ENCODE measurements around the gene NUDCD3. TPM values are rescaled to one million over a fixed set of nuclear protein-coding genes. Genes with fewer than 3 reads are reported as not detected.
A peak's percentile ranks its signal among the peaks of the same experiment; 100 is the strongest.

Gene NUDCD3
- total and polyA plus RNA-seq, 7 donors = 34.6 to 140 (median 97.7) TPM

DNA sequence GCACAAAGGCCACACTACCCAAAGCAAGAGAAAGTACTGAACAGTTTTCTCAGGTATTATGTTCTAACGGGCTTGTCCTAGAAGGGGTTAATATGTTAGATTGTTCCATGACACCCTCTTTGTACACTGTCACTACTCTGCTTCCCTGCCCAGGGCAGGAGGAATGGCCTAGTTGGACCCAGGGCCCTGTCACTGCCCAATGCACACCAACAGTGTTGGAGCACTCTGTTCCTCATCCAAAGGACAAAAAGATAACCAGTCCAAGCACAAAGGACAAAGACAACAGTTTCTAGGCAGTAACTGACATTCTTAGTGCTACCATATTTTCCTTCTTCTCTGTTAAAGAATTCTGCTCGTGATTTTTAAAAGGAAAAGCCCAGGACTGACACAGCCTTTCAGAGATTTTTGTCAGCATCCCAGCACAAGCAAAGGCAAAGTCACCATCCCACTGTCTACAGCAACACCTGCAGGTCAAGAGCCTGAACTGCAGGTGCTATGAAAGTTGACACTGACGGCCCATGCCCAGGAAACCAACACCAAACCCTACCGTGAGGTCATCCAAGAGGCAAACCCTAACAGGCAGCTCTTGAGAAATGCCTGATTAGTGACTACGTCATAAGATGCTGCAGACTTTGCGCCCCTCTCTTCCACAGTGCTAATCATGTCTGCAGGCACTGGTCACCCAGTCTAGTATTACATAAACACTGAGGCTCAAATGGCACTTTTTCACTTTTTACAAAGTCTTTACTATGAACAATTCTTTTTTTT, 13.2 kb downstream of the NUDCD3 start:
- Histone ChIP-seq H3K4me1 (peaks cover 23% of the 10 kb centered on the region), H3K9me3 (no peaks in the 10 kb centered on the region), H3K27ac (no peak overlapping the region), H3K27me3 (ENCODE audit: insufficient read depth in 3 of 3, low read length in 2 of 3) (no peaks in the 10 kb centered on the region), H3K4me3 (no peak overlapping the region), H3K36me3 (ENCODE audit: insufficient read depth in 1 of 2, low read depth in 1 of 2) (peaks cover 7 to 55% of the 10 kb centered on the region in 2 donors)
- intact Hi-C loops (cut with DNase I) = loop anchor here (1.0 to 5.0 kb wide), 6 partner anchors 78 to 236 kb away; no protein-coding TSS in a partner anchor
- DNase-seq (peak; percentile 49 to 71), ATAC-seq (peak; percentile 94 to 96 (median 96))
- WGBS, 3 donors = 26 to 32% (median 27%) methylated on average over 6 of the region's 6 CpGs
- TF ChIP-seq, protein P1, sequence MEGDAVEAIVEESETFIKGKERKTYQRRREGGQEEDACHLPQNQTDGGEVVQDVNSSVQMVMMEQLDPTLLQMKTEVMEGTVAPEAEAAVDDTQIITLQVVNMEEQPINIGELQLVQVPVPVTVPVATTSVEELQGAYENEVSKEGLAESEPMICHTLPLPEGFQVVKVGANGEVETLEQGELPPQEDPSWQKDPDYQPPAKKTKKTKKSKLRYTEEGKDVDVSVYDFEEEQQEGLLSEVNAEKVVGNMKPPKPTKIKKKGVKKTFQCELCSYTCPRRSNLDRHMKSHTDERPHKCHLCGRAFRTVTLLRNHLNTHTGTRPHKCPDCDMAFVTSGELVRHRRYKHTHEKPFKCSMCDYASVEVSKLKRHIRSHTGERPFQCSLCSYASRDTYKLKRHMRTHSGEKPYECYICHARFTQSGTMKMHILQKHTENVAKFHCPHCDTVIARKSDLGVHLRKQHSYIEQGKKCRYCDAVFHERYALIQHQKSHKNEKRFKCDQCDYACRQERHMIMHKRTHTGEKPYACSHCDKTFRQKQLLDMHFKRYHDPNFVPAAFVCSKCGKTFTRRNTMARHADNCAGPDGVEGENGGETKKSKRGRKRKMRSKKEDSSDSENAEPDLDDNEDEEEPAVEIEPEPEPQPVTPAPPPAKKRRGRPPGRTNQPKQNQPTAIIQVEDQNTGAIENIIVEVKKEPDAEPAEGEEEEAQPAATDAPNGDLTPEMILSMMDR (IDR thresholded peaks at IDR 0.05) = peak; percentile 95

DNA sequence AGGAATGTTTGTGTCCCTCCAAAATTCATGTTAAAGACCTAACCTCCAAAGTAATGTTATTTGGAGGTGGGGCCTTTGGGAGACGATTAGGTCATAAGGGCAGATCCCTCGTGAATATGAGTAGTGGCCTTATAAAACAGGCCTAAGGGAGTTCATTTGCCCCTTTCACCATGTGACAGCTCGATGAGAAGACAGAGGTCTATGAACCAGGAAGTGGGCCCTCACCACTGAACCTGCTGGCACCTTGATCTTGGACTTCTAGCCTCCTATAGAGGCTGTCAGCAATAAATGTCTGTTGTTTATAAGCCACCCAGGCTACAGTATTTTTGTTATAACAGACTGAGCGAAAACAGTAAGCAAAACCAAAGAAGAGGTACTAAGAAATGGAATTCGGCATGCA, 14.1 kb downstream of the NUDCD3 start:
- intact Hi-C loops (cut with DNase I) = loop anchor here (2.0 to 5.0 kb wide), 3 partner anchors 102 to 236 kb away; no protein-coding TSS in a partner anchor
- peaks cover 6 to 46% of the 10 kb centered on the region in 2 donors for H3K36me3 ChIP-seq (ENCODE audit: insufficient read depth in 1 of 2, low read depth in 1 of 2)
- TF ChIP-seq, protein P1 (IDR thresholded peaks at IDR 0.05) = no peak
- no peaks in the 10 kb centered on the region for H3K27me3 ChIP-seq (ENCODE audit: insufficient read depth in 3 of 3, low read length in 2 of 3)
- H3K4me1 ChIP-seq = peaks cover 30% of the 10 kb centered on the region
- no peak overlapping the region for H3K4me3 ChIP-seq
- H3K27ac ChIP-seq = no peak overlapping the region
- no peaks in the 10 kb centered on the region for H3K9me3 ChIP-seq
- ATAC-seq (no peak), DNase-seq (no peak)
- WGBS, 3 donors = 83 to 91% (median 85%) methylated on average over 5 of the region's 5 CpGs

DNA sequence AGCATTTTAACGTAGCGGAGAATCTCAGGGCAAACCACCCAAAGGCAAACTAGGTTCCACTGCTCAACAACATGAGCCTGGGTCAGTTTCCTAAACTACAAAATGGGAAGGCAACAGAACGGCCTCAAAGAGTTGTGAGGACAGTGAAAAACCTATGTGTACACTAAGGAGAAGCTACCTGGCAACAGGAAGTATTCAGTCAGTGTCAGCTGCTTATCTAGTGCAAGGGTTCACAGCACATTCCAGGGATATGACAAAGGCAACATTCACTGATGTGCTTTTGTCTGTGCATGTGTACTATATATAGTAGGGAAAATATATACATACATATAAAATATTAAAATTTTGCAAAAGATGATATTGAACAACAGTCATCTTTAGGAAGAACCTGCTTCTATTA, 17.2 kb downstream of the NUDCD3 start:
- Histone ChIP-seq H3K36me3 (ENCODE audit: insufficient read depth in 1 of 2, low read depth in 1 of 2) (peaks cover 0 to 28% of the 10 kb centered on the region in 2 donors), H3K27me3 (ENCODE audit: insufficient read depth in 3 of 3, low read length in 2 of 3) (no peaks in the 10 kb centered on the region), H3K4me3 (no peak overlapping the region), H3K27ac (peak overlapping the region; percentile 0), H3K9me3 (no peaks in the 10 kb centered on the region), H3K4me1 (peaks cover 58% of the 10 kb centered on the region)
- DNase-seq (no peak), ATAC-seq (peak; percentile 56 to 70 (median 59))
- TF ChIP-seq, protein P1 (IDR thresholded peaks at IDR 0.05) = no peak
- WGBS, 3 donors = 71 to 80% (median 76%) methylated on average over 3 of the region's 3 CpGs
- intact Hi-C loops (cut with DNase I) = loop anchor here in 1 of 2 donors (5.0 kb wide), 1 partner anchor 41 kb away; no protein-coding TSS in a partner anchor

DNA sequence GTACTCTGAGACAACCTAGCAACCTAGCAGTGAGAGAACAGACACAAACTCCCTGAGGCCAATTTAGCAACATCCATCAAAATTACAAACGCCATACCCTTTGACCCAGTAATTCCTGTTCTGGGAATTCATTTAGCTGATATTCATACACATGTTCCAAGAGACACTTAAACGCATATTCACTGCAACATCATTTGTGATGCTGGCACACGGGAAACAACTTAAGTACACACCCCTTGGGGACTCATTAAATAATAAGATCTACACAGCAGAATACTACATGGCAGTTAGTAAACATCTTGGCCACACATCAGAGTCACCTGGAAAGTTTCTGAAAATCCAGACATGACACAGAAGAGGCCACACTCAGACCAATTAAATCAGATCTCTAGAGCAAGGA, 17.6 kb downstream of the NUDCD3 start:
- Histone ChIP-seq H3K4me3 (no peak overlapping the region), H3K27me3 (ENCODE audit: insufficient read depth in 3 of 3, low read length in 2 of 3) (no peaks in the 10 kb centered on the region), H3K4me1 (peaks cover 54% of the 10 kb centered on the region), H3K36me3 (ENCODE audit: insufficient read depth in 1 of 2, low read depth in 1 of 2) (peaks cover 0 to 28% of the 10 kb centered on the region in 2 donors), H3K27ac (peak overlapping the region; percentile 0), H3K9me3 (no peaks in the 10 kb centered on the region)
- TF ChIP-seq, protein P1 (IDR thresholded peaks at IDR 0.05) = no peak
- 11 to 19% (median 13%) methylated on average over 3 of the region's 3 CpGs for WGBS, 3 donors
- intact Hi-C loops (cut with DNase I) = loop anchor here in 1 of 2 donors (5.0 kb wide), 1 partner anchor 41 kb away; no protein-coding TSS in a partner anchor
- no peak for DNase-seq
- ATAC-seq = no peak

Data from psoas muscle (tissue), 8 donors.